Breast epithelium (tissue), 3 donors: ENCODE results near the gene ITGB8.

ENCODE experiments used
- POLR2A ChIP-seq: fragments of 450-650 bp; IDR thresholded peaks from one replicate; pipeline ENCODE4 v1.6.1; 2016; ENCODE audit warnings: antibody characterized with exemption, mild to moderate bottlenecking, moderate library complexity
- TF ChIP-seq, protein P1 (sequence below), 3 donors: fragments of 450-650 bp; IDR thresholded peaks; one replicate each; pipeline ENCODE4 v1.5.1; 2016 to 2017; ENCODE audit warnings: antibody characterized with exemption in 3 of 3, mild to moderate bottlenecking in 3 of 3, moderate library complexity in 3 of 3

DNA sequence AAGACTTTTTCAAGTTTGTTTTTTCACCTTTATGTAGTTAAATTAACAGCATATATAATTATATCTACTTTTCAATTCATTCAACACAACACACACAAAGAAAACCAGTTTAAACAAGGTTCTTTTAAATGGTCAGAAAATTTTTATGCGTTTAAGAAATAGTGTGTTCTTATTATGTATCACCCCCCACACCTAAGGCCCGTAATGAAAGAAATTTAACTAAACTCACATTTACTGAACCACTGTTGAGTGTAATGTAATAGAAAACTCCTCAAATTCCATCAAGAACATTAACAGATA is 19.0 kb upstream of the ITGB8 start:
- TF ChIP-seq, protein P1, sequence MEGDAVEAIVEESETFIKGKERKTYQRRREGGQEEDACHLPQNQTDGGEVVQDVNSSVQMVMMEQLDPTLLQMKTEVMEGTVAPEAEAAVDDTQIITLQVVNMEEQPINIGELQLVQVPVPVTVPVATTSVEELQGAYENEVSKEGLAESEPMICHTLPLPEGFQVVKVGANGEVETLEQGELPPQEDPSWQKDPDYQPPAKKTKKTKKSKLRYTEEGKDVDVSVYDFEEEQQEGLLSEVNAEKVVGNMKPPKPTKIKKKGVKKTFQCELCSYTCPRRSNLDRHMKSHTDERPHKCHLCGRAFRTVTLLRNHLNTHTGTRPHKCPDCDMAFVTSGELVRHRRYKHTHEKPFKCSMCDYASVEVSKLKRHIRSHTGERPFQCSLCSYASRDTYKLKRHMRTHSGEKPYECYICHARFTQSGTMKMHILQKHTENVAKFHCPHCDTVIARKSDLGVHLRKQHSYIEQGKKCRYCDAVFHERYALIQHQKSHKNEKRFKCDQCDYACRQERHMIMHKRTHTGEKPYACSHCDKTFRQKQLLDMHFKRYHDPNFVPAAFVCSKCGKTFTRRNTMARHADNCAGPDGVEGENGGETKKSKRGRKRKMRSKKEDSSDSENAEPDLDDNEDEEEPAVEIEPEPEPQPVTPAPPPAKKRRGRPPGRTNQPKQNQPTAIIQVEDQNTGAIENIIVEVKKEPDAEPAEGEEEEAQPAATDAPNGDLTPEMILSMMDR (IDR thresholded peaks at IDR 0.05): no peak
- no peak for TF ChIP-seq POLR2A
